ENCODE data around the gene PDIA2. TPM values are rescaled to one million over a fixed set of nuclear protein-coding genes. Genes with fewer than 3 reads are reported as not detected.

Gene PDIA2
- total RNA-seq, 1 experiment from 2014 or later = 1.1 TPM

- CTCF ChIA-PET = no interaction called here
- no peak for DNase-seq (ENCODE audit: low read depth, low spot score)
- no peak overlapping the region for H3K27ac ChIP-seq (ENCODE audit: low read length)
- H3K4me1 ChIP-seq (ENCODE audit: control insufficient read depth, insufficient read depth, low read length) = no peaks in the 10 kb centered on the region; the same call in 1 of the 2 replicates
- no peak for TF ChIP-seq SIN3A (IDR thresholded peaks at IDR 0.05; ENCODE audit: borderline replicate concordance, insufficient read depth, low read depth, low read length)
- TF ChIP-seq REST (IDR thresholded peaks at IDR 0.05; ENCODE audit: insufficient read depth in 1 of 2, low read depth in 2 of 2, low read length in 1 of 2) = no peak
- no peak for TF ChIP-seq CTCF (IDR thresholded peaks at IDR 0.05)
- no peak for TF ChIP-seq TCF7L2 (IDR thresholded peaks at IDR 0.05; ENCODE audit: low read depth, low read length)
- TF ChIP-seq POLR2AphosphoS5 (IDR thresholded peaks at IDR 0.05; ENCODE audit: low read depth, low read length) = no peak
- no peaks in the 10 kb centered on the region for H3K9me3 ChIP-seq (ENCODE audit: control insufficient read depth, insufficient read depth, low read depth, low read length)
- no TSS peak for BruUV-seq (replicated peaks)
- POLR2A ChIA-PET = no interaction called here
- H3K36me3 ChIP-seq (ENCODE audit: control insufficient read depth, insufficient read depth, low read length) = no peaks in the 10 kb centered on the region
- no peaks in the 10 kb centered on the region for H3K27me3 ChIP-seq (ENCODE audit: control insufficient read depth, insufficient read depth, low read length)
- no peak overlapping the region for H3K4me3 ChIP-seq (ENCODE audit: low read depth in 2 of 2, low read length in 2 of 2)
- intact Hi-C loops (cut with micrococcal nuclease; ENCODE audit: unreplicated experiment) = no loop called here
- no peak for ATAC-seq
- in situ Hi-C loops (cut with HindIII; ENCODE audit: low pct_unique_long_range_greater_than_20kb, low sequenced_read_pairs) = no loop called here
Measured at GRCh38 chr16:265002-265529, 17.9 kb upstream of the PDIA2 start.

GRCh38 chr16:265711-266110, 17.3 kb upstream of the PDIA2 start:
- intact Hi-C loops (cut with micrococcal nuclease; ENCODE audit: unreplicated experiment) = no loop called here
- ATAC-seq (peak; percentile 5; the same call in 1 of the 2 replicates), DNase-seq (ENCODE audit: low read depth, low spot score) (no peak)
- no peaks in the 10 kb centered on the region for H3K9me3 ChIP-seq (ENCODE audit: control insufficient read depth, insufficient read depth, low read depth, low read length)
- no TSS peak for BruUV-seq (replicated peaks)
- POLR2A ChIA-PET = interaction anchor here (0.6 kb wide), 1 partner anchor 14 kb away, joined by 4 read pairs; no protein-coding TSS in a partner anchor
- H3K27ac ChIP-seq (ENCODE audit: low read length) = no peak overlapping the region
- no peak for TF ChIP-seq TCF7L2 (IDR thresholded peaks at IDR 0.05; ENCODE audit: low read depth, low read length)
- no peak for TF ChIP-seq REST (IDR thresholded peaks at IDR 0.05; ENCODE audit: insufficient read depth in 1 of 2, low read depth in 2 of 2, low read length in 1 of 2)
- no peak for TF ChIP-seq CTCF (IDR thresholded peaks at IDR 0.05)
- no peak for TF ChIP-seq SIN3A (IDR thresholded peaks at IDR 0.05; ENCODE audit: borderline replicate concordance, insufficient read depth, low read depth, low read length)
- no peak for TF ChIP-seq POLR2AphosphoS5 (IDR thresholded peaks at IDR 0.05; ENCODE audit: low read depth, low read length)
- CTCF ChIA-PET = no interaction called here
- H3K36me3 ChIP-seq (ENCODE audit: control insufficient read depth, insufficient read depth, low read length) = no peaks in the 10 kb centered on the region
- H3K27me3 ChIP-seq (ENCODE audit: control insufficient read depth, insufficient read depth, low read length) = no peaks in the 10 kb centered on the region
- no peaks in the 10 kb centered on the region; the same call in 1 of the 2 replicates for H3K4me1 ChIP-seq (ENCODE audit: control insufficient read depth, insufficient read depth, low read length)
- in situ Hi-C loops (cut with HindIII; ENCODE audit: low pct_unique_long_range_greater_than_20kb, low sequenced_read_pairs) = no loop called here
- H3K4me3 ChIP-seq (ENCODE audit: low read depth in 2 of 2, low read length in 2 of 2) = no peak overlapping the region
